GM23248 (cell line): ENCODE results near the gene CTNNA2. TPM values are rescaled to one million over a fixed set of nuclear protein-coding genes. Genes with fewer than 3 reads are reported as not detected.

Experiments used
- DNase-seq: peaks from one replicate; pipeline ENCODE4 v3.0.0-alpha.2; 2015
- H2AFZ ChIP-seq: fragments of 200-600 bp; sonication (generic); 2 replicates; pipeline ENCODE4 v1.6.1; 2016; ENCODE audit warnings: antibody characterized with exemption
- H3F3A ChIP-seq: fragments of 200-600 bp; sonication (generic); 2 replicates; pipeline ENCODE4 v1.6.1; 2016; ENCODE audit warnings: mild to moderate bottlenecking, antibody characterized with exemption, mixed run types; ENCODE audit not compliant: insufficient read depth
- H3K27ac ChIP-seq: fragments of 200-600 bp; sonication (generic); 2 replicates; pipeline ENCODE4 v1.5.1; 2016; ENCODE audit warnings: mild to moderate bottlenecking
- H3K27me3 ChIP-seq: fragments of 200-600 bp; sonication (generic); replicated peaks from 2 replicates; pipeline ENCODE4 v1.6.1; 2016; ENCODE audit warnings: mild to moderate bottlenecking; ENCODE audit not compliant: insufficient read depth
- H3K36me3 ChIP-seq: fragments of 200-600 bp; sonication (generic); 2 replicates; pipeline ENCODE4 v1.6.1; 2016; ENCODE audit warnings: low read depth, mild to moderate bottlenecking
- H3K4me1 ChIP-seq: fragments of 200-600 bp; sonication (generic); 2 replicates; pipeline ENCODE4 v1.6.1; 2016; ENCODE audit warnings: mild to moderate bottlenecking; ENCODE audit not compliant: insufficient read depth
- H3K4me2 ChIP-seq: fragments of 200-600 bp; sonication (generic); one replicate; pipeline ENCODE4 v1.6.1; 2016; ENCODE audit warnings: mild to moderate bottlenecking; ENCODE audit not compliant: unreplicated experiment
- H3K4me3 ChIP-seq: fragments of 200-600 bp; sonication (generic); 2 replicates; pipeline ENCODE4 v1.5.1; 2016; ENCODE audit warnings: mild to moderate bottlenecking
- H3K79me2 ChIP-seq: fragments of 200-600 bp; sonication (generic); 2 replicates; pipeline ENCODE4 v1.6.1; 2016; ENCODE audit warnings: mild to moderate bottlenecking; ENCODE audit not compliant: insufficient read depth
- H3K9ac ChIP-seq: fragments of 200-600 bp; sonication (generic); 2 replicates; pipeline ENCODE4 v1.6.1; 2016; ENCODE audit warnings: mild to moderate bottlenecking
- H3K9me2 ChIP-seq: fragments of 200-600 bp; sonication (generic); 2 replicates; pipeline ENCODE4 v1.6.1; 2016; ENCODE audit warnings: mixed run types, mild to moderate bottlenecking, moderate library complexity; ENCODE audit not compliant: insufficient read depth
- H3K9me3 ChIP-seq: fragments of 200-600 bp; sonication (generic); one replicate; pipeline ENCODE4 v1.6.1; 2017; ENCODE audit warnings: low read depth
- H4K20me1 ChIP-seq: fragments of 200-600 bp; sonication (generic); 2 replicates; pipeline ENCODE4 v1.6.0; 2016; ENCODE audit not compliant: insufficient read depth
- EZH2 ChIP-seq: fragments of 200-600 bp; sonication (generic); IDR thresholded peaks from 2 replicates; pipeline ENCODE4 v1.6.1; 2018; ENCODE audit warnings: antibody characterized with exemption, mild to moderate bottlenecking; ENCODE audit not compliant: insufficient read depth, poor library complexity, severe bottlenecking
- EZH2phosphoT487 ChIP-seq: fragments of 200-600 bp; sonication (generic); IDR thresholded peaks from 2 replicates; pipeline ENCODE4 v1.6.1; 2018; ENCODE audit warnings: antibody characterized with exemption, moderate library complexity, mild to moderate bottlenecking, low read depth; ENCODE audit not compliant: insufficient read depth
- WGBS, 2 experiments: methylation state at CpG; one replicate each; pipeline ENCODE4 v1.1.6; 2015 to 2017; ENCODE audit warnings: low lambda C conversion rate in 2 of 2, low coverage in 1 of 2; ENCODE audit errors: missing lambda C conversion rate in 2 of 2; 5-methylcytosine and 5-hydroxymethylcytosine counted together
- in situ Hi-C: fragments of 300-500 bp; cut with MboI; formaldehyde crosslinking; loops from 2 replicates; pipeline ENCODE4 v1.15.0; 2020
- polyA plus RNA-seq: library from polyadenylated mRNA; unstranded; fragments of >200 nt; fragmentation: Nextera tagmentation; extraction: Ambion mirVana; gene quantifications from 2 replicates; pipeline ENCODE4 v1.2.1, GENCODE V29; 2016
- total RNA-seq: library from RNA; depleted of rRNA; stranded (reverse); fragments of >200 nt; shearing (Covaris generic); gene quantifications from 2 replicates; pipeline ENCODE4 v1.2.3, GENCODE V29; 2014

CTNNA2 gene
- total and polyA plus RNA-seq, 2 experiments from 2014 or later = not detected

- no peaks in the 10 kb centered on the region for H4K20me1 ChIP-seq
- H3K4me2 ChIP-seq = no peak overlapping the region
- H3K9ac ChIP-seq = no peak overlapping the region
- in situ Hi-C loops = no loop called here
- 7 to 15% methylated on average over 2 of the region's 2 CpGs for WGBS, 2 experiments
- no peak overlapping the region for H2AFZ ChIP-seq
- no peaks in the 10 kb centered on the region for H3K4me1 ChIP-seq
- H3K79me2 ChIP-seq = no peaks in the 10 kb centered on the region
- H3K27ac ChIP-seq = no peak overlapping the region
- no peaks in the 10 kb centered on the region for H3K9me2 ChIP-seq
- no peaks in the 10 kb centered on the region for H3K27me3 ChIP-seq
- DNase-seq = peak; percentile 43
- H3K9me3 ChIP-seq = no peaks in the 10 kb centered on the region
- H3K36me3 ChIP-seq = no peaks in the 10 kb centered on the region
- no peak overlapping the region for H3K4me3 ChIP-seq
- no peaks in the 10 kb centered on the region for H3F3A ChIP-seq
- TF ChIP-seq EZH2phosphoT487 (no peak), EZH2 (no peak)
These were observed 879.6 kb downstream of the CTNNA2 start for GRCh38 chr2:80392441-80392840.

GRCh38 chr2:80393991-80394390 lies 881.1 kb downstream of the CTNNA2 start:
- H3K27ac ChIP-seq = no peak overlapping the region
- no peak for DNase-seq
- H3K4me1 ChIP-seq = no peaks in the 10 kb centered on the region
- 0 to 5% methylated on average over 1 of the region's 1 CpG for WGBS, 2 experiments
- H3K36me3 ChIP-seq = no peaks in the 10 kb centered on the region
- H3K4me2 ChIP-seq = no peak overlapping the region
- H3K9me3 ChIP-seq = no peaks in the 10 kb centered on the region
- H2AFZ ChIP-seq = no peak overlapping the region
- TF ChIP-seq EZH2phosphoT487 = no peak
- no peak for TF ChIP-seq EZH2
- H3K9ac ChIP-seq = no peak overlapping the region
- H3F3A ChIP-seq = no peaks in the 10 kb centered on the region
- in situ Hi-C loops = no loop called here
- H4K20me1 ChIP-seq = no peaks in the 10 kb centered on the region
- H3K27me3 ChIP-seq = no peaks in the 10 kb centered on the region
- H3K9me2 ChIP-seq = no peaks in the 10 kb centered on the region
- H3K4me3 ChIP-seq = no peak overlapping the region
- no peaks in the 10 kb centered on the region for H3K79me2 ChIP-seq

GRCh38 chr2:80395251-80395650 lies 882.4 kb downstream of the CTNNA2 start:
- Histone ChIP-seq H2AFZ (no peak overlapping the region), H3K27ac (no peak overlapping the region), H3K4me1 (no peaks in the 10 kb centered on the region), H3K27me3 (no peaks in the 10 kb centered on the region), H3K36me3 (no peaks in the 10 kb centered on the region), H3K4me2 (no peak overlapping the region), H4K20me1 (no peaks in the 10 kb centered on the region), H3K9me2 (no peaks in the 10 kb centered on the region), H3K4me3 (no peak overlapping the region), H3K79me2 (no peaks in the 10 kb centered on the region), H3F3A (no peaks in the 10 kb centered on the region), H3K9me3 (no peaks in the 10 kb centered on the region), H3K9ac (no peak overlapping the region)
- in situ Hi-C loops = no loop called here
- no peak for DNase-seq
- 29 to 35% methylated on average over 1 of the region's 1 CpG for WGBS, 2 experiments
- TF ChIP-seq EZH2phosphoT487 = no peak

- Histone ChIP-seq H3K36me3 (no peaks in the 10 kb centered on the region), H3K9ac (no peak overlapping the region), H4K20me1 (no peaks in the 10 kb centered on the region), H3K4me1 (no peaks in the 10 kb centered on the region), H3K27me3 (no peaks in the 10 kb centered on the region), H3K27ac (no peak overlapping the region), H2AFZ (no peak overlapping the region), H3K9me2 (no peaks in the 10 kb centered on the region), H3K4me3 (no peak overlapping the region), H3K79me2 (no peaks in the 10 kb centered on the region), H3K9me3 (no peaks in the 10 kb centered on the region), H3K4me2 (no peak overlapping the region), H3F3A (no peaks in the 10 kb centered on the region)
- DNase-seq = no peak
- in situ Hi-C loops = no loop called here
- TF ChIP-seq EZH2phosphoT487 = no peak
- no peak for TF ChIP-seq EZH2
These were observed 883.4 kb downstream of the CTNNA2 start for GRCh38 chr2:80396276-80396675.

GRCh38 chr2:80403081-80403480 lies 890.2 kb downstream of the CTNNA2 start:
- Histone ChIP-seq H2AFZ (no peak overlapping the region), H4K20me1 (no peaks in the 10 kb centered on the region), H3K4me2 (no peak overlapping the region), H3F3A (no peaks in the 10 kb centered on the region), H3K9me3 (no peaks in the 10 kb centered on the region), H3K79me2 (no peaks in the 10 kb centered on the region), H3K9ac (no peak overlapping the region), H3K9me2 (no peaks in the 10 kb centered on the region), H3K27ac (no peak overlapping the region), H3K4me3 (no peak overlapping the region), H3K36me3 (no peaks in the 10 kb centered on the region), H3K4me1 (no peaks in the 10 kb centered on the region), H3K27me3 (no peaks in the 10 kb centered on the region)
- TF ChIP-seq EZH2phosphoT487 = no peak
- TF ChIP-seq EZH2 = no peak
- WGBS, 2 experiments = 8 to 16% methylated on average over 4 of the region's 4 CpGs
- no peak for DNase-seq
- in situ Hi-C loops = no loop called here
